GM19328 (cell line): Measurements from ENCODE around the gene KIF11.
A peak's percentile ranks its signal among the peaks of the same experiment; 100 is the strongest.
"Not testable (repeated sequence)": the region's sequence is repeated elsewhere in the genome, so short reads cannot be mapped to it uniquely, and the experiment has no call there.

Experiments used
- ATAC-seq: cut with Tn5 transposase; IDR thresholded peaks from one replicate; pipeline ENCODE4 v1.9.1; 2021; ENCODE audit warnings: mild to moderate bottlenecking, moderate library complexity; ENCODE audit not compliant: unreplicated experiment

KIF11 gene

GRCh38 chr10:92590623-92591549 is 2.0 kb upstream of the KIF11 start:
- peak; percentile 3 for ATAC-seq

- ATAC-seq: peak; percentile 62
These were observed 1.3 kb upstream of the KIF11 start for GRCh38 chr10:92591550-92592022.

GRCh38 chr10:92593619-92594588 is 974 bp downstream of the KIF11 start:
- no peak for ATAC-seq

GRCh38 chr10:92595505-92595904 is 2.6 kb downstream of the KIF11 start:
- no peak for ATAC-seq

GRCh38 chr10:92598321-92598720 is 5.4 kb downstream of the KIF11 start:
- no peak for ATAC-seq

GRCh38 chr10:92604841-92605240 is 11.9 kb downstream of the KIF11 start:
- ATAC-seq: no peak

GRCh38 chr10:92615515-92615914 is 22.6 kb downstream of the KIF11 start:
- ATAC-seq: no peak

- ATAC-seq: no peak
These were observed 26.4 kb downstream of the KIF11 start for GRCh38 chr10:92619368-92619767.

- no peak for ATAC-seq
These were observed 35.0 kb downstream of the KIF11 start for GRCh38 chr10:92627845-92628480.

GRCh38 chr10:92629945-92630344 is 37.0 kb downstream of the KIF11 start:
- ATAC-seq: no peak

- ATAC-seq: no peak
These were observed 45.1 kb downstream of the KIF11 start for GRCh38 chr10:92638037-92638436.

GRCh38 chr10:92640107-92640506 is 47.2 kb downstream of the KIF11 start:
- ATAC-seq: no peak

- no peak for ATAC-seq
These were observed 48.6 kb downstream of the KIF11 start for GRCh38 chr10:92641492-92641891.

- no peak for ATAC-seq
These were observed 52.0 kb downstream of the KIF11 start for GRCh38 chr10:92644921-92645320.

GRCh38 chr10:92650864-92651263 is 57.9 kb downstream of the KIF11 start:
- ATAC-seq: not testable (repeated sequence)

GRCh38 chr10:92655426-92655825 is 62.5 kb downstream of the KIF11 start:
- no peak for ATAC-seq

- ATAC-seq: no peak
These were observed 63.5 kb downstream of the KIF11 start for GRCh38 chr10:92656266-92656961.

- no peak for ATAC-seq
These were observed 64.1 kb downstream of the KIF11 start for GRCh38 chr10:92657024-92657423.

GRCh38 chr10:92662848-92663247 is 69.9 kb downstream of the KIF11 start:
- no peak for ATAC-seq

GRCh38 chr10:92664322-92664721 is 71.4 kb downstream of the KIF11 start:
- no peak for ATAC-seq
